ENCODE measurements around the gene SEC61A2. TPM values are rescaled to one million over a fixed set of nuclear protein-coding genes. Genes with fewer than 3 reads are reported as not detected.

The SEC61A2 gene
- polyA plus RNA-seq, 1 of the 3 experiments (the other 2 are of a cell fraction): 11.9 TPM

DNA sequence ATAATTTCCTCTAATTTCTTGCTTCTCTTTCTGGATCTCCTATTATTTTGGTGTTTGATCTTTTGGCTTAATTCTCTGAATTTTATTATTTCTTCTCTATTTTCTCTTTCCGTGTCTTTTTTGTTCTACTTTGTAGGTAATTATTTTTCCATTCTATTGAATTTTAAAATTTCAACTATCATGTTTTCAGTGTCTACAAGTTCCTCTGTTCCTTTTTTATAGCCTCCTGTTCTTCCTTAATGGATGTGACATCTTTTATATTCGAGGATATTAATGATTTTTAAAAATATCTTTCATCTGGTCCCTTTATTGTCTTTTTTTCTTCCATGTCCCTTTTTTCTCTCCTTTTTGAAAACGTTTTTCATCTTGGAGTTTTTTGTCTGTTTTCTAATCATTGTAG, 77.6 kb downstream of the SEC61A2 start:
- peaks cover 17% of the 10 kb centered on the region; the same call in 1 of the 2 replicates for H4K20me1 ChIP-seq (ENCODE audit: insufficient read depth)
- no peak overlapping the region for H3K4me2 ChIP-seq
- peaks cover 74% of the 10 kb centered on the region for H3K79me2 ChIP-seq (ENCODE audit: insufficient read depth)
- H3K36me3 ChIP-seq (replicated peaks in 1 of 2; ENCODE audit: control insufficient read depth in 1 of 2, insufficient read depth in 2 of 2, low read length in 1 of 2): peaks cover 53 to 63% of the 10 kb centered on the region in 2 experiments
- peaks cover 3% of the 10 kb centered on the region for H3F3A ChIP-seq (replicated peaks; ENCODE audit: insufficient read depth)
- ChIA-PET CTCF (interaction anchor here (1.2 to 1.9 kb wide), 2 partner anchors 8 to 868 kb away, joined by 4 to 12 read pairs; no protein-coding TSS in a partner anchor), POLR2A (no interaction called here)
- no peak overlapping the region for H3K4me3 ChIP-seq (ENCODE audit: low read depth in 2 of 2, low read length in 1 of 2)
- no peak overlapping the region for H3K27ac ChIP-seq (ENCODE audit: low read depth in 2 of 2, low read length in 1 of 2)
- no peak for DNase-seq
- TF ChIP-seq, protein P1, sequence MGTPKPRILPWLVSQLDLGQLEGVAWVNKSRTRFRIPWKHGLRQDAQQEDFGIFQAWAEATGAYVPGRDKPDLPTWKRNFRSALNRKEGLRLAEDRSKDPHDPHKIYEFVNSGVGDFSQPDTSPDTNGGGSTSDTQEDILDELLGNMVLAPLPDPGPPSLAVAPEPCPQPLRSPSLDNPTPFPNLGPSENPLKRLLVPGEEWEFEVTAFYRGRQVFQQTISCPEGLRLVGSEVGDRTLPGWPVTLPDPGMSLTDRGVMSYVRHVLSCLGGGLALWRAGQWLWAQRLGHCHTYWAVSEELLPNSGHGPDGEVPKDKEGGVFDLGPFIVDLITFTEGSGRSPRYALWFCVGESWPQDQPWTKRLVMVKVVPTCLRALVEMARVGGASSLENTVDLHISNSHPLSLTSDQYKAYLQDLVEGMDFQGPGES (IDR thresholded peaks at IDR 0.05; ENCODE audit: low read depth, low read length): no peak
- TF ChIP-seq FOXM1 (IDR thresholded peaks at IDR 0.05; ENCODE audit: low read depth): no peak
- no peak for TF ChIP-seq TEAD4 (IDR thresholded peaks at IDR 0.05; ENCODE audit: borderline replicate concordance, insufficient read depth)
- H3K9me2 ChIP-seq: no peaks in the 10 kb centered on the region
- no peaks in the 10 kb centered on the region for H3K27me3 ChIP-seq (ENCODE audit: insufficient read depth)
- WGBS (ENCODE audit: low lambda C conversion rate): 56% methylated on average over 3 of the region's 3 CpGs
- no peak overlapping the region for H3K9ac ChIP-seq
- no peak overlapping the region for H2AFZ ChIP-seq (ENCODE audit: low read depth)
- H3K9me3 ChIP-seq: no peaks in the 10 kb centered on the region
- no peaks in the 10 kb centered on the region for H3K4me1 ChIP-seq (ENCODE audit: control insufficient read depth in 1 of 2, insufficient read depth in 2 of 2, low read depth in 1 of 2, low read length in 1 of 2)

DNA sequence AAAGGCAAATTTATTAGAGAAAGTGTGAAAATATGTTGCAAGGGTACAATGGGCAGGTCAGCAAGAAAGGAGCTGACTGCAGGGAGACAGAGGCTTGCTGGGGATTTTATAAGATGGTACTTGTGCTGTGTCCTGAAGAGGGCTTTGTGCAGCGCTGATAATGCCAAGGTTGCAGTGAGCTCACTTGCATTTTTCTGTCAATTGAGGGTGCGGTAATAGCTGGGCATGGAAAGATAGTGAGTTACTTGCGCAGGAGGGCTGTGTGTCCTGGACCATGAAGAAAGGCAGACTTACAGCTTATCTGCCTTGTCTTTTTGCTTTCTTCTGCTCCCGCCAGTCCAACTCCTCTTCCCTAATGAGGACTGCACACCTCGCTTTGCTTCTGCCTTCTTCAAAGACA, 79.0 kb downstream of the SEC61A2 start:
- Histone ChIP-seq H4K20me1 (ENCODE audit: insufficient read depth) (0 out of 2 replicates have a peak, but pooled peaks cover 8% of the 10 kb centered on the region), H3K27ac (ENCODE audit: low read depth in 2 of 2, low read length in 1 of 2) (no peak overlapping the region), H3K79me2 (ENCODE audit: insufficient read depth) (peaks cover 61% of the 10 kb centered on the region), H3K9me2 (no peaks in the 10 kb centered on the region), H3K36me3 (replicated peaks in 1 of 2; ENCODE audit: control insufficient read depth in 1 of 2, insufficient read depth in 2 of 2, low read length in 1 of 2) (peaks cover 61 to 65% of the 10 kb centered on the region in 2 experiments), H3K9ac (no peak overlapping the region), H3K4me1 (ENCODE audit: control insufficient read depth in 1 of 2, insufficient read depth in 2 of 2, low read depth in 1 of 2, low read length in 1 of 2) (no peaks in the 10 kb centered on the region), H3K4me2 (no peak overlapping the region), H3F3A (replicated peaks; ENCODE audit: insufficient read depth) (peaks cover 11% of the 10 kb centered on the region), H3K27me3 (ENCODE audit: insufficient read depth) (no peaks in the 10 kb centered on the region), H3K9me3 (no peaks in the 10 kb centered on the region), H3K4me3 (ENCODE audit: low read depth in 2 of 2, low read length in 1 of 2) (no peak overlapping the region), H2AFZ (ENCODE audit: low read depth) (no peak overlapping the region)
- WGBS (ENCODE audit: low lambda C conversion rate): 100% methylated on average over 5 of the region's 5 CpGs
- CTCF ChIA-PET: interaction anchor here (1.0 to 1.2 kb wide), 2 partner anchors 19 to 866 kb away, joined by 4 read pairs; no protein-coding TSS in a partner anchor
- POLR2A ChIA-PET: no interaction called here
- DNase-seq: no peak
- TF ChIP-seq EP300 (IDR thresholded peaks at IDR 0.05; ENCODE audit: borderline replicate concordance in 1 of 2, low read depth in 1 of 2, low read length in 1 of 2): no peak
- no peak for TF ChIP-seq RFX5 (IDR thresholded peaks at IDR 0.05; ENCODE audit: low read length)
- TF ChIP-seq NFIC (IDR thresholded peaks at IDR 0.05; ENCODE audit: borderline replicate concordance): no peak
- TF ChIP-seq NRF1 (IDR thresholded peaks at IDR 0.05; ENCODE audit: low read depth, low read length): no peak
- TF ChIP-seq MXI1 (IDR thresholded peaks at IDR 0.05; ENCODE audit: low read depth, low read length): no peak
- no peak for TF ChIP-seq GABPA (IDR thresholded peaks at IDR 0.05; ENCODE audit: low read depth)
- TF ChIP-seq ELF1 (IDR thresholded peaks at IDR 0.05): no peak
- no peak for TF ChIP-seq POLR2AphosphoS5 (IDR thresholded peaks at IDR 0.05; ENCODE audit: low read depth, low read length)
- TF ChIP-seq RCOR1 (IDR thresholded peaks at IDR 0.05; ENCODE audit: low read length): no peak
- TF ChIP-seq, protein P2, sequence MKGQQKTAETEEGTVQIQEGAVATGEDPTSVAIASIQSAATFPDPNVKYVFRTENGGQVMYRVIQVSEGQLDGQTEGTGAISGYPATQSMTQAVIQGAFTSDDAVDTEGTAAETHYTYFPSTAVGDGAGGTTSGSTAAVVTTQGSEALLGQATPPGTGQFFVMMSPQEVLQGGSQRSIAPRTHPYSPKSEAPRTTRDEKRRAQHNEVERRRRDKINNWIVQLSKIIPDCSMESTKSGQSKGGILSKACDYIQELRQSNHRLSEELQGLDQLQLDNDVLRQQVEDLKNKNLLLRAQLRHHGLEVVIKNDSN (IDR thresholded peaks at IDR 0.05; ENCODE audit: borderline replicate concordance, low read depth): no peak
- no peak for TF ChIP-seq SMC3 (IDR thresholded peaks at IDR 0.05; ENCODE audit: low read depth, low read length)
- no peak for TF ChIP-seq SIN3A (IDR thresholded peaks at IDR 0.05; ENCODE audit: borderline replicate concordance, low read depth, low read length)
- TF ChIP-seq, protein P3, sequence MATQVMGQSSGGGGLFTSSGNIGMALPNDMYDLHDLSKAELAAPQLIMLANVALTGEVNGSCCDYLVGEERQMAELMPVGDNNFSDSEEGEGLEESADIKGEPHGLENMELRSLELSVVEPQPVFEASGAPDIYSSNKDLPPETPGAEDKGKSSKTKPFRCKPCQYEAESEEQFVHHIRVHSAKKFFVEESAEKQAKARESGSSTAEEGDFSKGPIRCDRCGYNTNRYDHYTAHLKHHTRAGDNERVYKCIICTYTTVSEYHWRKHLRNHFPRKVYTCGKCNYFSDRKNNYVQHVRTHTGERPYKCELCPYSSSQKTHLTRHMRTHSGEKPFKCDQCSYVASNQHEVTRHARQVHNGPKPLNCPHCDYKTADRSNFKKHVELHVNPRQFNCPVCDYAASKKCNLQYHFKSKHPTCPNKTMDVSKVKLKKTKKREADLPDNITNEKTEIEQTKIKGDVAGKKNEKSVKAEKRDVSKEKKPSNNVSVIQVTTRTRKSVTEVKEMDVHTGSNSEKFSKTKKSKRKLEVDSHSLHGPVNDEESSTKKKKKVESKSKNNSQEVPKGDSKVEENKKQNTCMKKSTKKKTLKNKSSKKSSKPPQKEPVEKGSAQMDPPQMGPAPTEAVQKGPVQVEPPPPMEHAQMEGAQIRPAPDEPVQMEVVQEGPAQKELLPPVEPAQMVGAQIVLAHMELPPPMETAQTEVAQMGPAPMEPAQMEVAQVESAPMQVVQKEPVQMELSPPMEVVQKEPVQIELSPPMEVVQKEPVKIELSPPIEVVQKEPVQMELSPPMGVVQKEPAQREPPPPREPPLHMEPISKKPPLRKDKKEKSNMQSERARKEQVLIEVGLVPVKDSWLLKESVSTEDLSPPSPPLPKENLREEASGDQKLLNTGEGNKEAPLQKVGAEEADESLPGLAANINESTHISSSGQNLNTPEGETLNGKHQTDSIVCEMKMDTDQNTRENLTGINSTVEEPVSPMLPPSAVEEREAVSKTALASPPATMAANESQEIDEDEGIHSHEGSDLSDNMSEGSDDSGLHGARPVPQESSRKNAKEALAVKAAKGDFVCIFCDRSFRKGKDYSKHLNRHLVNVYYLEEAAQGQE (IDR thresholded peaks at IDR 0.05; ENCODE audit: low read depth, low read length): no peak
- TF ChIP-seq CHD2 (IDR thresholded peaks at IDR 0.05; ENCODE audit: low read length, partially characterized antibody): no peak
- TF ChIP-seq, protein P4, sequence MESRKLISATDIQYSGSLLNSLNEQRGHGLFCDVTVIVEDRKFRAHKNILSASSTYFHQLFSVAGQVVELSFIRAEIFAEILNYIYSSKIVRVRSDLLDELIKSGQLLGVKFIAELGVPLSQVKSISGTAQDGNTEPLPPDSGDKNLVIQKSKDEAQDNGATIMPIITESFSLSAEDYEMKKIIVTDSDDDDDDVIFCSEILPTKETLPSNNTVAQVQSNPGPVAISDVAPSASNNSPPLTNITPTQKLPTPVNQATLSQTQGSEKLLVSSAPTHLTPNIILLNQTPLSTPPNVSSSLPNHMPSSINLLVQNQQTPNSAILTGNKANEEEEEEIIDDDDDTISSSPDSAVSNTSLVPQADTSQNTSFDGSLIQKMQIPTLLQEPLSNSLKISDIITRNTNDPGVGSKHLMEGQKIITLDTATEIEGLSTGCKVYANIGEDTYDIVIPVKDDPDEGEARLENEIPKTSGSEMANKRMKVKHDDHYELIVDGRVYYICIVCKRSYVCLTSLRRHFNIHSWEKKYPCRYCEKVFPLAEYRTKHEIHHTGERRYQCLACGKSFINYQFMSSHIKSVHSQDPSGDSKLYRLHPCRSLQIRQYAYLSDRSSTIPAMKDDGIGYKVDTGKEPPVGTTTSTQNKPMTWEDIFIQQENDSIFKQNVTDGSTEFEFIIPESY (IDR thresholded peaks at IDR 0.05; ENCODE audit: borderline replicate concordance, low read depth): no peak
- no peak for TF ChIP-seq TEAD4 (IDR thresholded peaks at IDR 0.05; ENCODE audit: borderline replicate concordance, insufficient read depth)
- no peak for TF ChIP-seq RAD21 (IDR thresholded peaks at IDR 0.05; ENCODE audit: low read length)
- TF ChIP-seq FOXM1 (IDR thresholded peaks at IDR 0.05; ENCODE audit: low read depth): no peak
